ENCODE data around the gene DOK5.

Gene DOK5

GRCh38 chr20:54438166-54438565 lies 37.2 kb upstream of the DOK5 start:
- no peak for TF ChIP-seq CTCF (IDR thresholded peaks at IDR 0.05)

GRCh38 chr20:54450207-54450606 lies 25.2 kb upstream of the DOK5 start:
- TF ChIP-seq CTCF (IDR thresholded peaks at IDR 0.05), result no peak

- TF ChIP-seq CTCF (IDR thresholded peaks at IDR 0.05), result no peak
These were observed 24.2 kb upstream of the DOK5 start for GRCh38 chr20:54451171-54451570.

GRCh38 chr20:54452277-54452676 lies 23.1 kb upstream of the DOK5 start:
- no peak for TF ChIP-seq CTCF (IDR thresholded peaks at IDR 0.05)

GRCh38 chr20:54454982-54455381 lies 20.4 kb upstream of the DOK5 start:
- TF ChIP-seq CTCF (IDR thresholded peaks at IDR 0.05), result no peak

GRCh38 chr20:54456423-54456822 lies 19.0 kb upstream of the DOK5 start:
- TF ChIP-seq CTCF (IDR thresholded peaks at IDR 0.05), result no peak

- peak; percentile 22; the same call in 1 of the 2 replicates for TF ChIP-seq CTCF (IDR thresholded peaks at IDR 0.05)
These were observed 18.4 kb upstream of the DOK5 start for GRCh38 chr20:54456961-54457360.

- TF ChIP-seq CTCF (IDR thresholded peaks at IDR 0.05), result no peak
These were observed 17.2 kb upstream of the DOK5 start for GRCh38 chr20:54458219-54458618.

Measured in LNCAP (cell line).